GM21576 (cell line): ENCODE measurements around the gene PNMA1.
A peak's percentile ranks its signal among the peaks of the same experiment; 100 is the strongest.
"Not testable (repeated sequence)": the region's sequence is repeated elsewhere in the genome, so short reads cannot be mapped to it uniquely, and the experiment has no call there.

Experiments used
- ATAC-seq: cut with Tn5 transposase; IDR thresholded peaks from one replicate; pipeline ENCODE4 v1.9.1; 2021; ENCODE audit warnings: mild to moderate bottlenecking, moderate library complexity; ENCODE audit not compliant: unreplicated experiment

Gene PNMA1

DNA sequence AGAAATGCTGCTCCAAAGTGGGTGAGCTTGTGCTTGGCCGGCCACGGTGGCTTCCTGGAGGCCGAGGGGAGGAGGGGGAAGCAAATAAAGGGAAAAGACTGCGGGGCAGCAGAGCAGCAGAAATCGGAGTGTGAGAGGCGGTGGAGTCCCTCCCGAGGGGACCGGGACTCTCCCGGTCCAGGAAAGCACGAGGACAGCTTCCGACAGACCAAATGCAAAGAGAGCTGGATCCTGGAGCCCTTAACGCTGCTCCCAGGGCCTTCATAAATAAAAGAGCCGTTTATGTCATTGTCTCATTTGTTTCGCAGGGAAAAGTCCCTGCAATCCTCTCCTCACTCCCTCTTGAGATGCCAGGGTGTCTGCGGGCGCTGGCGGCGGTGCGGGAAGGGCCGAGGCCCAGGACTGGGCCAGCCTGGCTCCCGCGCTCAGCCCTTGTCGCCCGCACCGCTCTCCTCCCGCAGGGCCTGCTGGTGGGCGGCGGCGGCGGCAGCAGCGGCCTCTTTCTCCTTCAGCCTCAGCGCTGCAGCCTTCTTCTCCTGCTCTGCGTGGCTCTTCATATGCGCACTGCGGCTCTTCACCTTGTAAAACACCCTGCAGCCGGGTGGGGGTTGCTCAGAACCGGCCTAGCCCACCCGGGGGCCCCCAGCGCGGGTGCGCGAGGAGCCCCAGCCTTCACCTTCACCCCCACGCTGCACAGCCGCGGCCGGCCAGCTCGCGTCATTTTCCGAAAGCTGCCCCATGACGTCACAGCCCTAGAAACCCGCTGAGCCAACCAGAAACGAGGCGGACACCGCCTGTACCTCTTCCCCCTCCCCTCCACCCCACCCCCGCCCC is 4.5 kb upstream of the PNMA1 start:
- ATAC-seq = no peak

DNA sequence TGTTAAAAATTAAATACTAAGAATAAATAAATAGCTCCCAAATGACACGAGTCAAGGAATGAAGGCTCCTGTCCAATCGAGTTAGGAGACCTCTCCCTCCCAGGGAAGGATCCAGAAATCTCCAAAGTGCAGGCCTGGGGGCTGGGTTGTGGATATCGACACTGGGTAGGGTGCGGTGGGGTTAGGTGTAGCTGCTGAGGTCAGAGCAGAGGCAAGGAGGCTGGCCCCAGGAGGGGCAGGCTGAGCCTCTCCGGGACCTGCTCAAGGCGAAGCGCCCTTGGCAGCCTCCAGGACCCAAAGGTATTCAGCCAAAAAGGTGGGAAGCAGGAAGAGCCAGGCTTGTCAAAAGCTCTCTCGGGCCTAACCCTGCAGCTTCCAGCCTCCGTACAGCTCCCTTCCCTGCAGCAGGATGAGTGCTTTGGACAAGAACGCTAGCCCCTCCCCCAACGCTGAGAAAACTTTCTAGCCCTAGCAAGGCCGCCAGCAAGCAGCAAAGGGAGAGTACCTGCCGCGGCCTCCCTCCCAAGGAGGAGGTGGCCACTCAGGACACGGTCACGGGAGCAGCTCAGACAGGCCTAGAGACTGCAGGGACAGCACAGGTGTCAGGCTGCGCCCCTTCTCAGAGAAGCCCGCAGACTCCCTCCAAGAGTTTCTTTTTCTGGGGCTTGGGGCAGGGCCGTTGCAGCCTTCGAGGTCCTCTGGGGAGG is 3.7 kb upstream of the PNMA1 start:
- no peak for ATAC-seq

DNA sequence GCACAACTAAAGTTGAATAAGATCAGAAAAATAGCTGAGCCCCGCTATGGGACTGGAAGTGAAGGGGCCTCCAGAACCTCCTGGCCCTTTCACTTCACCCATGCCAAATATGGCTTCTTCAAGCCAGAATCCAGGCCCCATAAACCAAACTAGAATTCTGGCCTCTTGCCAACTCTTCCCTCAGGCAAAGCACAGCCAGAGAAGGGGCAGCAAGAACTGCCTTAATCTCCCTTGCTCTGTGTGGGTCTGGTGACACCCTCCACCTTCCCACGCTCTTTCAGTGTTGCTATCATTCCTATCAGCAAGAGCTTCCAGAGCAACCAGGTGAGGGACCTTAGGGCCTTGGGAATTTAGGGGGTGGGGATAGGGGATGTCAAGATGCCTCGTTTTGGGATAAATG is 3.1 kb upstream of the PNMA1 start:
- ATAC-seq = no peak

DNA sequence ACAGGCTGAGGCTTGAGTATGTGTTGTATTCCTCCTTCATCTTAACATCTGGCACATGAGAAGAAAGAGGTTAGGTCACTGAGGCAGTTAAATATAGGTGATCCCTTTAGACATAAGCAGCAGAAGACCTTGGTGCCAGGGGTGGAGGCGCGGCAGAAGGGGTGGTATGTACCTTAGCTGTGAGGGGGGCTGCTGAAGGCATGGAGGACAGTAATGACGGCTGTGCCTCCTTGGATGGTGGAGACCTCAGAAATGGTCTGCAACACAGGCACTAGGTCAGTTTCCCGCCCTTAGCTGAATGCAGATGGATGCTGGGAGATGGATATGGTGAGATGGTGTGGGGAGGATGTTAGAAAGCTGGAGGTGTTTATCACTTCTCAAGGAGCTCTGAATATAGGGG is 1.5 kb upstream of the PNMA1 start:
- no peak for ATAC-seq

DNA sequence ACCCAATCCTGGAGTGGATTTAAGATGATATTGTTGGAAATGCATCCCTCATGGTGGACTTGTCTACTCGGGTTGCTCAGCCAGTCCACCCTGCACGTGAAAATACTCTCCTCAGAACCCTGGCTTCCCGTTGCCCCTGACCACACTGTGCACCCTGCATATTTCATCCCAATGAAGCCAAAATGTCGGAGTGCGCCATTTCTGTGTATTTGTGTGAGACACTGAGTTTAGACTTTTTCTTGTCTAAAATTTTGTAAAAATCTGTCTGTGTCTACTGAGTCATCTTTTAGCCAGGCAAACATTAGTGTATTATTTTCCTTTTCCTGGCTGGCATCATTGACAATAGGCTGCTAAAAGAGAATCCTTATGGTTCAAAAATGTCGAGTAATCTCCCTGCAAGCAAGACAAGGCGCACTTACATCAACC is 485 bp upstream of the PNMA1 start:
- ATAC-seq = peak; percentile 6

DNA sequence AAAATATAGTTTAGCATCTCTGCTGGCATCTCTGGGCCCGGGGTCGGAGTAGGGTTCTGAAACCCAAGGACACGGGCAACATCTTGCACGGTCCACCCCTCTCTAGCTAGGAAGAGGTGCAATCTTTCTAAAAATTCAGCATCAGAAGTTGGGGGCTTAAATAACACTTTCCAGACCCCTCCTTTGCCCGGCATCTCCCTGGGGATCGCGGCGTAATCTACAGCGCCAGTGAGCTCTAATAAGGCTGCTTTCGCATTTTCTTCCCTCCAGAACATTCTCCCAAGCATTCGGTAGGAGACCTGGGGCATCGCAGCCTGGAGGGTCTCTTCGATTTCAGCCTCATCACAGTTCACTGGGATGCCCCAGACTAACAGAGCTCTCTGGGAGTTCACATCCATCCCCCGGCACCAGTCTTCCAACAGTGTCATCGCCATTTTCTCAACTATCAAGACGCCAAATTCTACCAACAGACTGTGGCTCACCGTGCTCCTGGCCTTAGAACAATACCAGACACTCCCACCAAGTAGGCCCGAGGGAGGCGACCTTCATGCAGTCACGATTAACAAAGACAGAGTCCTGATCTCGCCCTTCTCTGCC is 880 bp downstream of the PNMA1 start:
- no peak for ATAC-seq

DNA sequence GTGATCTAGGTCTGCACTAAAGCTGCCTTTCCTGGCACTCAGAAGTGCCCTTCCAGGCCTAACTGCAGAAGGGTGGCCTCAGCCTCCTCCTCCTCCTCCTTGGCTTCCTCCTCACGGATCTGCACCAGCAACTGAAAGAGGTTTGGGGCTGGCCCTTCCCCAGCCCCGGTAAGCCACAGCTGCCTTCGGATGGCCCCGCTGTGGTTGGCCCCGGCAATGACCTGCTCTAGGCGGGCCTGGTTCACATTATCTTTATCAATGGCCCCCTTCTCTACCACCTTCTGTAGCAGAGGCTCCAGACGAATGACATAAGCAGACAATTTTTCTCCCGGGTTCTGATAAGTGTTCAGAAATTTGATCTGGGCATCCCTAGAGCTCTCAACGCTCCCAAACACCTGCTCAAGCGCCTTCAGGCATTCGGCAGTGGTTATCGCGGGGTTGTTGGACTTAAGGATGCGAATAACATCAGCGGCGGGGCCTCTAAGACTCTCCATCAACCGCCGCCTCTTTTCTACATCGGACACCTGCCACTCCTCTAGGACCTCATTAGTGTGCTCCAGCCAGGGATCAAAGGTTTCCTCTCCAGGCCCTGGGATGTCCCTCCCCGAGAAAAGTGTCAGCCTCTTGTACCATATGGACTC is 1.5 kb downstream of the PNMA1 start:
- ATAC-seq = peak; percentile 29

DNA sequence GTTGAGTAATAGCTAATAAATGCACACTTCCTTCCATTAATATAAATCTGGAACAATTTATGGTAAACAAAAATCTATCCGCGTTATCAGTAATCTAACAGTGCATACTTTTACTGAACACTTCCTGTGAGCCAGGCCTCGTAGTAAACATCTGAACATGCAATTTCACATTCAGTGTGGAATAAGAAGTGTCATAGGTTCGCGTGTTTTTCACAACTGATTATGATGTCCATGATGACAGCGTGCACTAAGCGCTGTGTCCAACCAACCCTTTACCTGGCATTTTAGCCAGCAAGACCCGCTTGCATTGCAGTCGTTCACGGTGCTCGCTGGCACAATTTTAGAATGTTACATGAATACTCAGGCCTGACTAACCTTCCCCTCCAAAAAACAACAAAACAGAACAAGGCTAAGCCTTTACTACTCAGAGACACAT is 2.1 kb downstream of the PNMA1 start:
- no peak for ATAC-seq

DNA sequence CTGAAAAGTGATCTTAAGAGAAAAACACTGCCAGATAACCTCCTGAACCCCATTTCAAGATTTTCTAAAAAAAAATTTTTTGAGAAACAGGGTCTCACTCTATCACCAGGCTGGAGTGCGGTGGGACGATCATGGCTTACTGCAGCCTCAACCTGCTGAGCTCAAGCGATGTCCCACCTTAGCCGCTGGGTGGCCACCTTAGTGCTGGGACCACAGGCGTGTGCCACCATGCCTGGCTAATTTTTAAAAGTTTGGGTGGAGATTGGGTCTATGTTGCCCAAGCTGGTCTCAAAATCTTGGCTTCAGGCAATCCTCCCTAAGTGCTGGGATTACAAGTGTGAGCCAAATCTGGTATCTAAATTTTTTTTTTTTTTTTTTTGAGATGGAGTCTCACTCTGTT is 3.4 kb downstream of the PNMA1 start:
- no peak for ATAC-seq

DNA sequence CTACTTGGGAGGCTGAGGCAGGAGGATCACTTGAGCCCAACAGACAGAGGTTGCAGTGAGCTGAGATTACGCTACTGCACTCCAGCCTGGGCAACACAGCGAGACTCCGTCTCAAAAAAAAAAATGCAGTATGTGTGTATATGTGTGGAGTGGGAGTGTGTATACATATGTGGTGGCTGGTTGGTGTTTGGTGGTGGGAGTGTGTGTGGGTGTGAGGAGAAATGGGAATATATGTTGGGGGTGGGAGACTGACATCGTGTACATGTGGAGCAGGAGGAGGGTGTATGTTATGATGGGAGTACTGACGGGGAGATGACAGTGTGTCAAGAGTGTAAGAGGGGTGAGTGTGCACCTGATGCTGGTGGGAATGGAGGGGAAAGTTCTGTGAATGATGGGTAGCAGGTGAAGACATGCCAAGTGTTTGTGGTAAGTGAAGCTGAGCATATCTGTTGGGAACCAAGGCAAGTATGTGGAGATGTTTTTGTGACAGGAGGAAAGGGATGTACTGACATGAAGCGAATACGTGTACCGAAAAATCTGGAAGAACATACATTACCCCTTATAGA is 4.2 kb downstream of the PNMA1 start:
- ATAC-seq = no peak

DNA sequence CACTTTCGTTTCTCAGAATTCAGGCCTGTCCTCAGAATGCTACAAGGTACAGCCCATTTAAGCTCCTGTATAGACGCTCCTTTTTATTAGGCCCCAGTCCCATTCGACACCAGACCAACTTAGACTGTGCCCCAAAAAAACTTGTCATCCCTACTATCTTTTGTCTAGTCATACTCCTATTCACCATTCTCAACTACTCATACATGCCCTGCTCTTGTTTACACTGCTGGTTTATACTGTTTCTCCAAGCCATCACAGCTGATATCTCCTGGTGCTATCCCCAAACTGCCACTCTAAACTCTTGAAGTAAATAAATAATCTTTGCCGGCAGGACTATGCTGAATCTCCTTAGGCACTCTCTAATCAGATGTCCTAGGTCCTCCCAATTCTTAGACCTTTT is 6.1 kb downstream of the PNMA1 start:
- not testable (repeated sequence) for ATAC-seq

DNA sequence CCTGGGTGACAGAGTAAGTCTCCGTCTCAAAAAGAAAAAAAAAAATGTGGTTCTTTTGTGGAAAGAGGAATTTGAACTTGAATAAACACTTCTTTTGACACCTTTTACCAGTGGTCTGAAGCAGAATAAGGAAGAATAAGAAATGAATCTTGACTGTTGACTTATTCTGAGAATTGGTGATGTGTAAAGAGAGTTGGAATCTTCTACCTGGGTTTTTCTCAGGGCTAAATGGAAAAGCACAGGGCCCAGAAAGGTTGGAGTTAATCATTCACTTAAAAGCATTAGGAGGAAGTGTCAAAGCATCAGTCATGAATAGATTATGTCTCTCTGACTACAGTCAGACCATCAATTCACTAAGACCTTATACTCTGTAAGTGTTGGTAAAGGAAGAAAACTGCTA is 13.9 kb downstream of the PNMA1 start:
- no peak for ATAC-seq

DNA sequence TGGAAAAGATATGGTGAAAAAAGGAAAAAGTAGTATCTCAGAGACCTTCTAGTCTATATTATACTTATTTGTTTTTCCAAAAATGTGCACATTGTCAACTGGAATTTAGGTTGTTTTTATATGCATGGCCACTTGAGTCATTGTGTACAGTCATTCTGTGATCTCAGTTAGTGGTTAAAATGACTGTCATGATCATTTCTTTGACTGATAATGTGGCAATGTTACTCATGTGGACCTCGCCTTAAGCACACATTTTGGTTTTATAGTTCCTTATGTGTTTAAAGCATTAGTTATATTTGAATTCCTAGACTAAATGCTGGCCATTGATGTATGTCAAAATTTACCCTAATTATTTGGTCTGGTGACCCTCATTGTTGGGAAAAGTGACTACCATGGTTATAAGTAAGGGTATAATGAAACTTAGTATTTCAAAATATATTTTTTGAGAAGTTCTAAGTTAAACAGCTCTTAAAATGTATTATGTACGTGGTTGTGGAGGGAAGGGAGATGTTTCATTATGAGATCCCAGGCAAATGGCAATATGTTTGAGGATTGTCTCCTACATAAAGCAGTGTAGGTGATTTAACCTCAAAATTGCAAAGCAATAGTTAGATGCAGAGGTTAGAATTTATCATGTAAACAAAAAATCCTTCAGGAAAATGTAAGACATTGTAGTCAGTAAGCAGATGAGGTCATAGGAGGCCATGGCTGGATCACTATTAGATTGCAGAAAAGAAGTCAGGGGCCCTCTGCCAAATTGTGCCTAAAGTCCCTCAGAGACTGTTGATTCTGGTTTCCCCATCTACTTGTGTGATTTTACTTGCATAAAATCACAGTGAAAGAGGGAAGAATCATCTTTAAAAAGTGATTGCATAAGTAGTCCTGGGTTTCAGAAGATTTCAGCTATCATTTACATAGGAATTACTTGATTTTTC is 17.5 kb downstream of the PNMA1 start:
- peak; percentile 83 for ATAC-seq

DNA sequence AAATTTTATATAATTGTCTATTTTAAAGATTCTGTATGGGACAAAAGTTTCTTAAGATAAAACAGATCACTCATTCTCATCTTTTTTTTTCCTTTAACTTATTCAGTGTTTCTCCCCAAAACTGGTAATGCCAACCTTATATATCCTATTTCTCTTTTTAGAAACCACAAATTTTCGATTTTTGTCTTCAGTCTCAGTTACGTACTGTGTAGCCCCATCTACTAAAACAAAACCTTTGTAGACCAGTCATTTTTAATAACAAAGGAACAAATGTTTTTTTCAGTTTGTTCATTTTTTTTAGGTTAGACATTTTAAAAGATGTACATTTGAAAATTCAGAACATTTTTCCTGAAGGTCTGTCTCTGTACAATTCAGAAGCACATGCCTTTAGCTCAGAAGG is 18.2 kb downstream of the PNMA1 start:
- peak; percentile 39 for ATAC-seq

DNA sequence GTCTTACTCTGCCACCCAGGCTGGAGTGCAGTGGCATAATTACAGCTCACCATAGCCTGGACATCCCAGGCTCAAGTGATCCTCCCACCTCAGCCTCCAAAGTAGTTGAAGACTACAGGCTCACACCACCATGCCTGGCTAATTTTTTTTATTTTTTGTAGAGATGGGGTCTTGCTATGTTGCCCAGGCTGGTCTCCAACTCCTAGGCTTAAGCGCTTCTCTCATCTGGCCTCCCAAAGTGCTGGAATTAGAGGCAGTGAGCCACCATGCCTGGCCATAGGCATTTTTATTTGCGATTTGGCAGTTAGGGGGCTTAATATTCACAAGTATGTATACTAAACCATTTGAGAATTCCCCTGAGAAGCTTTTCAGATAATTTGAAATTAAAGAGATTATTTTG is 19.1 kb downstream of the PNMA1 start:
- ATAC-seq = no peak

DNA sequence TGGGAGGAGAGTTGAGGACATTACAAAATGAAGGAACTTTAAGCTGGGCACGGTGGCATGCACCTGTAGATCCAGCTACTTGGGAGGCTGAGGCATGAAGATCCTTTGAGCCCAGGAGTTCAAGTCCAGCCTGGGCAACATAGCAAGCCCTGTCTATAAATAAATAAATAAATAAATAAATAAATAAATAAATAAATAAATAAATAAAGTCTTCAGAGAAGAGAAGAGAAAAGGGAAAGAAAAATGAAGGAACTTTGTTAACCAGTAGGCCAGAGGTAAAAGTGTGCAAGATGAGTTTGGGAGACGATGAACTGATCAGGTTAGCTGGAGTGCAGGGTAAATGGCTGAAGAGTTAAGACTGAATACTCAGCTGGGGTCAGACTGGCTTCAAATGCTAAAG is 20.1 kb downstream of the PNMA1 start:
- ATAC-seq = no peak

DNA sequence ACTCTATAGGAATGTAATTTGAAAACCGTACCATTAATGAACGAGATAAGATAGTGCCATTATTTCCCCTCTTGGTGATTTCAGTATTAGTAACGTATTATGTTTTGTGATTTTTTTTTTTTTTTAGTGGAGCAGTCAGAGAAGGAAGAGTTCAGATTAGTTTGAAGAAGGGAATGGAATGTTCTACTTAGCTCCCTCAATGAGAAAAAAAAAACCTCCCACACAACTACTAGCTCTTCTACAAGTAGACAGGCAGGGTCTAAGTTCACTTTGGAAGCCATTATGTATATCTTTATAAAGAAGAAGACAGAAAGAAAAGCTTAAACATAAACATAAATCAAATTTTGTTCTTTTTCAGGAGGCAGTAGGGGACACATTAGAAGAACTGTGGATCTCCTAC is 27.3 kb downstream of the PNMA1 start:
- no peak for ATAC-seq

DNA sequence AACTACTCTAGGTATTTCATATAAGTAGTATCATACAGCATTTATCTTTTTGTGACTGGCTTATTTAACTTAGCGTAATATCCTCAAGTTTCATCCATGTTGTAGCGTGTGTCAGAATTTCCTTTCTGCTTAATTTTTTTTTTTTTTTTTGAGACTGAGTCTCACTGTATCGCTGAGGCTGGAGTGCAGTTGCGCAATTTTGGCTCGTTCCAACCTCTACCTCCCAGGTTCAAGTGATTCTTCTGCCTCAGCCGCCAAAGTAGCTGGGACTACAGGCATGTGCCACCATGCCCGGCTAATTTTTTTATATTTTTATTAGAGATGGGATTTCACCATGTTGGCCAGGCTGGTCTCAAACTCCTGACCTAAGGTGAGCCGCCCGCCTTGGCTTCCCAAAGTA is 28.9 kb downstream of the PNMA1 start:
- no peak for ATAC-seq

DNA sequence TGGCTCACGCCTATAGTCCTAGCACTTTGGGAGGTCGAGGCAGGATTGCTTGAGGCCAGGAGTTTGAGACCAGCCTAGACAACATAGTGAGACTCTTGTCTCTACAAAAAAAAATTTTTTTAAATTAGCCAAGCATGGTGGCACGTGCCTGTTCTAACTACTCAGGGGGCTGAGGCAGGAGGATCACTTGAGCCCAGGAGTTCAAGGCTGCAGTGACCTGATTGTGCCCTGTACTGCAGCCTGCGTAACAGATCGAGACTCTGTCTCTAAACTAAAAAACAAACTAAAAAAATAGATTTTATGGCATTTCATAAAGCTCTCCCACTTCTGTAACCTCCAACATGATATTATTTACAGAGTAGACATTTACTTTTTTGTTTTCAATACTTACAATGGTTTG is 29.6 kb downstream of the PNMA1 start:
- ATAC-seq = no peak

DNA sequence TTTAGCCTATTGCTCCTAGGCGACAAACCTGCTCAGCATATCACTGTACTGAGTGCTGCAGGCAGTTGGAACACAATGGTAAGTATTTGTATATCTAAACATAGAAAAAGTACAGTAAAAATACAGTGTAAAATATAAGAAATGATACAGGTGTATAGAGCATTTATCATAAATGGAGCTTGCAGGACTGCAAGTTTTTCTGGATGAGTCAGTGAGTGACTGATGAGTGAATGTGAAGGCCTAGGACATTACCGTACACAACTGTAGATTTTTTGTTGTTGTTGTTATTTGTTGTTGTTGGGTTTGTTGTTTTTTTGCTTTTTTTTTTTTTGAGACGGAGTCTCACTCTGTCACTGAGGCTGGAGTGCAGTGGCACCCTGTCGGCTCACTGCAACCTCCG is 33.4 kb downstream of the PNMA1 start:
- ATAC-seq = no peak
